Hepatocyte (in vitro differentiated cells): ENCODE measurements around the gene B3GNT9. TPM values are rescaled to one million over a fixed set of nuclear protein-coding genes. Genes with fewer than 3 reads are reported as not detected.

Experiments
- DNase-seq: peaks from one replicate; pipeline ENCODE4 v3.0.0-alpha.2; 2016; ENCODE audit warnings: low spot score
- H2AFZ ChIP-seq: fragments of 200-600 bp; sonication (generic); 2 replicates; pipeline ENCODE4 v1.6.0; 2016; ENCODE audit warnings: antibody characterized with exemption, mild to moderate bottlenecking
- H3K27ac ChIP-seq: fragments of 200-600 bp; sonication (generic); 2 replicates; pipeline ENCODE4 v1.5.1; 2016; ENCODE audit warnings: mild to moderate bottlenecking
- H3K27me3 ChIP-seq: fragments of 200-600 bp; sonication (generic); 2 replicates; pipeline ENCODE4 v1.6.1; 2016
- H3K36me3 ChIP-seq: fragments of 200-600 bp; sonication (generic); replicated peaks from 2 replicates; pipeline ENCODE4 v1.5.1; 2016; ENCODE audit warnings: low read depth; ENCODE audit not compliant: insufficient read depth
- H3K4me1 ChIP-seq: fragments of 200-600 bp; sonication (generic); 2 replicates; pipeline ENCODE4 v1.5.1; 2016; ENCODE audit warnings: mild to moderate bottlenecking, moderate library complexity; ENCODE audit not compliant: insufficient read depth
- H3K4me2 ChIP-seq: fragments of 200-600 bp; sonication (generic); 2 replicates; pipeline ENCODE4 v1.6.0; 2016
- H3K4me3 ChIP-seq: fragments of 200-600 bp; sonication (generic); 2 replicates; pipeline ENCODE4 v1.5.1; 2016; ENCODE audit warnings: mild to moderate bottlenecking
- H3K79me2 ChIP-seq: fragments of 200-600 bp; sonication (generic); 2 replicates; pipeline ENCODE4 v1.6.0; 2017; ENCODE audit warnings: mild to moderate bottlenecking
- H3K9me2 ChIP-seq: fragments of 200-600 bp; sonication (generic); replicated peaks from 2 replicates; pipeline ENCODE4 v1.6.0; 2017; ENCODE audit warnings: mild to moderate bottlenecking; ENCODE audit not compliant: insufficient read depth
- H3K9me3 ChIP-seq: fragments of 200-600 bp; sonication (generic); 2 replicates; pipeline ENCODE4 v1.5.1; 2016; ENCODE audit warnings: low read depth, mild to moderate bottlenecking
- H4K20me1 ChIP-seq: fragments of 200-600 bp; sonication (generic); 2 replicates; pipeline ENCODE4 v1.6.0; 2016; ENCODE audit warnings: mild to moderate bottlenecking; ENCODE audit not compliant: insufficient read depth, poor library complexity, severe bottlenecking
- EZH2 ChIP-seq: fragments of 200-600 bp; sonication (generic); IDR thresholded peaks from 2 replicates; pipeline ENCODE4 v1.6.1; 2016; ENCODE audit warnings: antibody characterized with exemption, mild to moderate bottlenecking, borderline replicate concordance
- EZH2phosphoT487 ChIP-seq: fragments of 200-600 bp; sonication (generic); IDR thresholded peaks from one replicate; pipeline ENCODE4 v1.6.1; 2018; ENCODE audit warnings: antibody characterized with exemption, mild to moderate bottlenecking, low read depth, moderate library complexity; ENCODE audit not compliant: unreplicated experiment, severe bottlenecking
- WGBS: methylation state at CpG from one replicate; pipeline ENCODE4 v1.1.6; 2016; ENCODE audit warnings: low lambda C conversion rate; ENCODE audit errors: missing lambda C conversion rate; 5-methylcytosine and 5-hydroxymethylcytosine counted together
- polyA plus RNA-seq: library from polyadenylated mRNA; unstranded; fragments of >200 nt; fragmentation: Nextera tagmentation; extraction: Ambion mirVana; gene quantifications from 2 replicates; pipeline ENCODE4 v1.2.1, GENCODE V29; 2016
- total RNA-seq: library from RNA; depleted of rRNA; stranded (reverse); fragments of >200 nt; gene quantifications from 2 replicates; pipeline ENCODE4 v1.2.3, GENCODE V29; 2014
- TF ChIP-seq, protein P1 (sequence below): fragments of 200-600 bp; sonication (generic); IDR thresholded peaks from 2 replicates; pipeline ENCODE4 v1.5.1; 2016; ENCODE audit warnings: antibody characterized with exemption, mild to moderate bottlenecking; ENCODE audit not compliant: poor library complexity

B3GNT9 gene
- total and polyA plus RNA-seq, 2 experiments from 2014 or later: 34.5 to 44.2 TPM

DNA sequence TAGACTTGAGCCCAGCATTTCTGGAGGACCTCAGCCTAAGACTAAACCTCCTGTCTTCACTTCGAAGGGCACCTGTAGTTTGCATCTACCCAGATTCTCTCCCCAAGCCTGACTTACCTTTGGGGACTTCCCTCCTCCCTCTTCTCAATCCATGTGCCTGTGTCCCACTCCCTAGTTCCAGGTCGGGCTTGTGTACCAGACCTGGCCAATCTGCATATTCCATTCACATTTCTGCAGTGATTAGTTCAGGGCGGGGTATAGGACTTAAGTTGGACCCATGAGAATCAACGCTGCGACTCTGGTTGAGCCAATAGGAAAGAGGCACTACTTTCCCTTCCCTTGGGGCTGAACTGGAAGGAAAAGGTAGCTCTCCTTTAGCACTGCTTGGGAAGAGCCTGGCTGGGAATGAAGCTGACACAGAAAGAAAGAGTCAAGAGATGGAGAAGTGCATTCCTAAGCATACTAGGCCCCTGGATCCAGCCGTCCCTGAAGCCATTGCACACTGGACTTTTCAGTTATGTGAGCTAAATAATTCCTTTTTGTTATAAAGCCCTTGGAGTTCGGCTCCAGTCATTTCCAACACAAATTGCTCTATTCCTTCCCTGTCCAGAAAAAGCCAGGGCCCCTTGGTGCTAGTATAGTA, 6.4 kb upstream of the B3GNT9 start:
- no peak overlapping the region for H2AFZ ChIP-seq
- H3K9me3 ChIP-seq: no peaks in the 10 kb centered on the region
- no peaks in the 10 kb centered on the region for H3K9me2 ChIP-seq
- no peak for DNase-seq
- H3K79me2 ChIP-seq: no peaks in the 10 kb centered on the region
- H3K4me2 ChIP-seq: no peak overlapping the region
- H3K4me1 ChIP-seq: peaks cover 18% of the 10 kb centered on the region
- H3K27me3 ChIP-seq: peaks cover 38% of the 10 kb centered on the region
- no peak overlapping the region for H3K27ac ChIP-seq
- TF ChIP-seq EZH2: no peak
- TF ChIP-seq, protein P1, sequence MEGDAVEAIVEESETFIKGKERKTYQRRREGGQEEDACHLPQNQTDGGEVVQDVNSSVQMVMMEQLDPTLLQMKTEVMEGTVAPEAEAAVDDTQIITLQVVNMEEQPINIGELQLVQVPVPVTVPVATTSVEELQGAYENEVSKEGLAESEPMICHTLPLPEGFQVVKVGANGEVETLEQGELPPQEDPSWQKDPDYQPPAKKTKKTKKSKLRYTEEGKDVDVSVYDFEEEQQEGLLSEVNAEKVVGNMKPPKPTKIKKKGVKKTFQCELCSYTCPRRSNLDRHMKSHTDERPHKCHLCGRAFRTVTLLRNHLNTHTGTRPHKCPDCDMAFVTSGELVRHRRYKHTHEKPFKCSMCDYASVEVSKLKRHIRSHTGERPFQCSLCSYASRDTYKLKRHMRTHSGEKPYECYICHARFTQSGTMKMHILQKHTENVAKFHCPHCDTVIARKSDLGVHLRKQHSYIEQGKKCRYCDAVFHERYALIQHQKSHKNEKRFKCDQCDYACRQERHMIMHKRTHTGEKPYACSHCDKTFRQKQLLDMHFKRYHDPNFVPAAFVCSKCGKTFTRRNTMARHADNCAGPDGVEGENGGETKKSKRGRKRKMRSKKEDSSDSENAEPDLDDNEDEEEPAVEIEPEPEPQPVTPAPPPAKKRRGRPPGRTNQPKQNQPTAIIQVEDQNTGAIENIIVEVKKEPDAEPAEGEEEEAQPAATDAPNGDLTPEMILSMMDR: no peak
- no peak for TF ChIP-seq EZH2phosphoT487
- peaks cover 4% of the 10 kb centered on the region for H4K20me1 ChIP-seq
- 64% methylated on average over 7 of the region's 7 CpGs for WGBS
- H3K4me3 ChIP-seq: no peak overlapping the region
- H3K36me3 ChIP-seq: no peaks in the 10 kb centered on the region

GRCh38 chr16:67156143-67156844, 5.5 kb upstream of the B3GNT9 start:
- no peaks in the 10 kb centered on the region for H3K9me2 ChIP-seq
- no peak for DNase-seq
- peaks cover 28% of the 10 kb centered on the region for H3K27me3 ChIP-seq
- H3K79me2 ChIP-seq: no peaks in the 10 kb centered on the region
- no peak overlapping the region for H3K27ac ChIP-seq
- no peak overlapping the region for H2AFZ ChIP-seq
- H3K9me3 ChIP-seq: no peaks in the 10 kb centered on the region
- no peaks in the 10 kb centered on the region for H4K20me1 ChIP-seq
- no peaks in the 10 kb centered on the region for H3K36me3 ChIP-seq
- H3K4me2 ChIP-seq: peak overlapping the region; percentile 91
- no peak overlapping the region for H3K4me3 ChIP-seq
- 56% methylated on average over 15 of the region's 15 CpGs for WGBS
- TF ChIP-seq EZH2 (no peak), EZH2phosphoT487 (no peak)
- TF ChIP-seq, protein P1: no peak
- H3K4me1 ChIP-seq: peaks cover 21% of the 10 kb centered on the region

DNA sequence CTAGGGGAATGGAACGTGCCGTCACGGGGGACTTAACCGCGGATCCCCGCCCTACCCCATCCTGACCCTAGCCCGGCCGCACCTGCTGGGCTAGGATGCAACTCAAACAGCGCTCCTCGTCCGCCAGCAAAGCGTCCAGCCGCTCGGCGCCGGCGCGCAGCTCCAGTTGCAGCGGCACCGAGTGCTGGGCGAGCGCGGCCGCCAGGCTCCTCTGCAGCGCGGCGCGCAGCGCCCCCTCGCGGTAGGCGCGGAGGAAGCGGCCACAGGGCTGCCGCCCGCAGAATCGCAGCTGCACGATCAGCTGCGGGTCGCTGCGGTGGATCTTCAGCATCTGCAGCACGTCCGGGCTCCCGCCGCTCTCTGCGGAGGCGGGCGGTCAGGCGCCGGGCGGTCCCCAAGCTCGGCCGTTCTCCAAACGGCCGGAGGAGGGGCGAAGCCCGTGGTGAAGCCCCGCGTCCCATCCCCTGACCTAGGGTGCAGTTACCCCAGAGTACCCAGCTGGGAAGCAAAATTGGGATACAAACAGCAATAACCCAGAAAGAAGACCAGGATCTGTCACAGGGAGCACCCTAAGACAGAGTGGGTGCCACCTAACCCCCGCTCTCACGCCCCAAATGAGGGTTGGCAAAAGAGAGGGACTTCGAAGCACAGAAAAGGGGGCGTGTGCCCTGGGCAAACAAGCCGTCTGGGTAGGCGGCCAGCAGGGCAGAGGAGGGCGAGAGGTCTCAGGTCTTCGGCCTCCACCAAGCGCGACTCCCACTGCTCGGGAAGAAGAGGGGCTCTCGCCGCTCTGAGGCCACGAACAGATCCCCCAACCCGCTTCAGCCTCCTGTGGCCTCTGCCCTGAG, 4.7 kb upstream of the B3GNT9 start:
- WGBS: 7% methylated on average over 66 of the region's 74 CpGs
- TF ChIP-seq, protein P1: peak; percentile 78
- TF ChIP-seq EZH2 (no peak), EZH2phosphoT487 (no peak)
- no peaks in the 10 kb centered on the region for H3K36me3 ChIP-seq
- no peaks in the 10 kb centered on the region for H3K9me3 ChIP-seq
- peak overlapping the region; percentile 91 for H3K4me2 ChIP-seq
- H3K4me1 ChIP-seq: peaks cover 19% of the 10 kb centered on the region
- peak; percentile 92 for DNase-seq
- H3K27me3 ChIP-seq: peaks cover 28% of the 10 kb centered on the region
- H3K9me2 ChIP-seq: no peaks in the 10 kb centered on the region
- no peak overlapping the region for H2AFZ ChIP-seq
- H3K27ac ChIP-seq: no peak overlapping the region
- H3K79me2 ChIP-seq: no peaks in the 10 kb centered on the region
- no peaks in the 10 kb centered on the region for H4K20me1 ChIP-seq
- H3K4me3 ChIP-seq: no peak overlapping the region
